ENCODE results near the gene DKKL1.
A peak's percentile ranks its signal among the peaks of the same experiment; 100 is the strongest.

Gene DKKL1

GRCh38 chr19:49337267-49338022 is 26.2 kb upstream of the DKKL1 start:
- Histone ChIP-seq H3K36me3 (peaks cover 51% of the 10 kb centered on the region), H3K4me3 (ENCODE audit: low read depth in 1 of 2, low read length in 1 of 2) (peak overlapping the region; percentile 83 to 96), H3K4me1 (ENCODE audit: control insufficient read depth in 1 of 2, insufficient read depth in 1 of 2, low read depth in 1 of 2, low read length in 1 of 2) (peaks cover 47 to 55% of the 10 kb centered on the region in 2 experiments), H3K27ac (peak overlapping the region; percentile 94), H3K27me3 (no peaks in the 10 kb centered on the region), H3K9me3 (no peaks in the 10 kb centered on the region)
- no peak for TF ChIP-seq CTCF (IDR thresholded peaks at IDR 0.05)

GRCh38 chr19:49338023-49338677 is 25.5 kb upstream of the DKKL1 start:
- H3K4me1 ChIP-seq (ENCODE audit: control insufficient read depth in 1 of 2, insufficient read depth in 1 of 2, low read depth in 1 of 2, low read length in 1 of 2): peaks cover 40 to 47% of the 10 kb centered on the region in 2 experiments
- no peaks in the 10 kb centered on the region for H3K9me3 ChIP-seq
- H3K27me3 ChIP-seq: no peaks in the 10 kb centered on the region
- no peak overlapping the region for H3K27ac ChIP-seq
- no peak overlapping the region for H3K4me3 ChIP-seq (ENCODE audit: low read depth in 1 of 2, low read length in 1 of 2)
- no peak for TF ChIP-seq CTCF (IDR thresholded peaks at IDR 0.05)
- peaks cover 51% of the 10 kb centered on the region for H3K36me3 ChIP-seq

GRCh38 chr19:49338691-49339300 is 24.9 kb upstream of the DKKL1 start:
- no peak for TF ChIP-seq CTCF (IDR thresholded peaks at IDR 0.05)
- no peak overlapping the region for H3K4me3 ChIP-seq (ENCODE audit: low read depth in 1 of 2, low read length in 1 of 2)
- H3K9me3 ChIP-seq: no peaks in the 10 kb centered on the region
- H3K27ac ChIP-seq: no peak overlapping the region
- H3K27me3 ChIP-seq: no peaks in the 10 kb centered on the region
- peaks cover 33 to 41% of the 10 kb centered on the region in 2 experiments for H3K4me1 ChIP-seq (ENCODE audit: control insufficient read depth in 1 of 2, insufficient read depth in 1 of 2, low read depth in 1 of 2, low read length in 1 of 2)
- H3K36me3 ChIP-seq: peaks cover 51% of the 10 kb centered on the region

- Histone ChIP-seq H3K36me3 (peaks cover 51% of the 10 kb centered on the region), H3K4me1 (ENCODE audit: control insufficient read depth in 1 of 2, insufficient read depth in 1 of 2, low read depth in 1 of 2, low read length in 1 of 2) (peaks cover 26 to 34% of the 10 kb centered on the region in 2 experiments), H3K27ac (no peak overlapping the region), H3K9me3 (no peaks in the 10 kb centered on the region), H3K4me3 (ENCODE audit: low read depth in 1 of 2, low read length in 1 of 2) (no peak overlapping the region), H3K27me3 (no peaks in the 10 kb centered on the region)
- no peak for TF ChIP-seq CTCF (IDR thresholded peaks at IDR 0.05)
Observed at GRCh38 chr19:49339301-49340068, 24.2 kb upstream of the DKKL1 start.

- no peak for TF ChIP-seq CTCF (IDR thresholded peaks at IDR 0.05)
- Histone ChIP-seq H3K27me3 (no peaks in the 10 kb centered on the region), H3K9me3 (no peaks in the 10 kb centered on the region), H3K4me3 (ENCODE audit: low read depth in 1 of 2, low read length in 1 of 2) (no peak overlapping the region), H3K4me1 (ENCODE audit: control insufficient read depth in 1 of 2, insufficient read depth in 1 of 2, low read depth in 1 of 2, low read length in 1 of 2) (peaks cover 19 to 26% of the 10 kb centered on the region in 2 experiments), H3K36me3 (peaks cover 51% of the 10 kb centered on the region), H3K27ac (peak overlapping the region; percentile 63)
Observed at GRCh38 chr19:49340069-49340864, 23.4 kb upstream of the DKKL1 start.
